ENCODE data around the gene DUSP28. TPM values are rescaled to one million over a fixed set of nuclear protein-coding genes. Genes with fewer than 3 reads are reported as not detected.

DUSP28 gene
- total RNA-seq, 1 donor from 2014 or later: 9.6 TPM

DNA sequence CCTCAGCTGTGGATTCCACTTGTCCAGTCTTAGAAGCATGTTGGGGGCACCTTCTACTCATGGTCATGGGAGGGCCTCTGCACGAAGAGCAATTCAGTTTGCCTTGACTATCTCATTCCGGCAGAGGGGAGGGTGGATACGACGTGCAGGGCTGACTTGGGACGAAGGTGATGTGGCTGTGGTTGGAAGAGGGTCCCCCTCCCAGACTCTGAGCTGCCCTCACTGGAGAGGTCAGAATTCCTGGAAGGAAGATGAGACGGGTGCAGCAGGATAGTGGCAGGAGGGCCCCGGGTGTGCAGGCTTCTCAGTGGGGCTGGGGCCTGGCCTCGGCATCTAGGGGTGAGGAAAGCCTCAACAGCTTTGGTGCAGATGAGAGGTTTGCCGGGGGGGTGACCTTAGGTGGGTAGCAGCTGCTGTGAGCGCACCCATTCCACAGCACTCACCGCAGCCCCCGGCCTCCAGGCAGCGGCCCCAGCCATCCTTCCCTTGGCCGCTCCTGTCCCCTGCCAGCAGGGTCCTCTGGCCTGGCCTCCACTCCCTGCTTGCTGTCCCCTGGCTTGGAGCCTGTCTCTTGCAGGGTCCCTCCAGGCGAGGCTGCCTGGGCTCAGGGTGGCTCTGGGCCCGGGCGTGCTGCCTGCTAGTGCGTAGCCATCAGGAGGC, 11.3 kb downstream of the DUSP28 start:
- intact Hi-C loops (cut with micrococcal nuclease): no loop called here

DNA sequence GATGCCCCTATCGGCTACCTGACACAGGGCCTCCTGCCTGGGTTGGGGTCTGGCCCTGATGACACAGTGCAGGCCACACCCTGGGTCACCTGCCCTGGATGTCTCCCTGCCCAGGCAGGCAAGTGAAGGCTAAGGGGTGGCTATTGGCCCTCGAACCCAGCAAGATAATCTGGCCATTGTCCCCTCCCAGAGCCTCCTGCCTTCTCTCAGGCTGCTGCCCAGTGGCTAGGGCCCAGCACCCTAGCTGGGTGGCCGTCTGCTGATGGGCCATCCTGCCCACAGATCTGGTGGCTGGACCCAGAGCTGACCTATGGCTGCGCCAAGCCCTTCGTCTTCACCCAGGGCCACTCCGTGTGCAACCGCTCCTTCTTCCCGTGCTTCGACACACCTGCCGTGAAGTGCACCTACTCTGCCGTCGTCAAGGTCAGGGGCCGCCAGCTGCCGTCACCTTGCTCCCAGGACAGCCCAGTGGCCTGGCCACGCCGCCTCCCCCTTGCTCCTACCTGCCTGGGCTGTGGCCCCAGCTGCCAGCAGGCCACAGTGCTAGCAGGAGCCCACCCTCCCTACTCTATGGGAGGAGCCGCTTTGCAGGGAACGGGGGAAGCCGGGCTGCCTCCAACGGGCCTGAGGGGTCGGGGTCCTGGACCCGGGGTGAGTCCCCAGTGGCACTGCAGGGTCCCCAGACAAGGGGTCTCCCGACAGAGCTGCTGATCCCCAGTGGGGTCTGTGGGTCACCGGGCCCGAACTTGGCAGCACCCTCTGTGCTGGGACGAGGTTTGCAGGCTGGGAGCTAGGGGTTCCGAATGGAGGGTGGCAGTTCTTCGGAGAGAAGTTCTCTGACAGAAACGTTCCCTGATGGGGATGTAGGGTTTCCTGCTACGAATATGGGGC, 12.2 kb downstream of the DUSP28 start:
- intact Hi-C loops (cut with micrococcal nuclease): no loop called here

DNA sequence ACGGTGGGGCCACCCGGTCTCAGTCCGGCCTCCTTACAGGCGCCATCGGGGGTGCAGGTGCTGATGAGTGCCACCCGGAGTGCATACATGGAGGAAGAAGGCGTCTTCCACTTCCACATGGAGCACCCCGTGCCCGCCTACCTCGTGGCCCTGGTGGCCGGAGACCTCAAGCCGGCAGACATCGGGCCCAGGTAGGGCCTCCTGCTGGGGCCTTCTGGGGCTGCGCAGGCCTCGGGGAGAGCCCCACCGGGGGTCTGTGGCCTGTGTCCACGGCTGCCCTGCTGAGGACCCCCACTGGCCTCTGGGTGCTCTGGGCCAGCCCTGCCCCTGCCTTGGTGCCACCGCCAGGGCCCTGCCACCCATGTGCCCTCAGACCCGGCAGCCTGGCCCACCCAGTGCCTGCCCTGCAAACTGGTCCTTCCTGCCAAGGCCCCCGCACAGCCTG, 12.9 kb downstream of the DUSP28 start:
- intact Hi-C loops (cut with micrococcal nuclease): no loop called here

GRCh38 chr2:240573516-240574385, 13.6 kb downstream of the DUSP28 start:
- intact Hi-C loops (cut with micrococcal nuclease): no loop called here

- intact Hi-C loops (cut with micrococcal nuclease): no loop called here
Measured at GRCh38 chr2:240574386-240575100, 14.4 kb downstream of the DUSP28 start.

- intact Hi-C loops (cut with micrococcal nuclease): no loop called here
Measured at GRCh38 chr2:240575101-240575965, 15.2 kb downstream of the DUSP28 start.

GRCh38 chr2:240576036-240576435, 15.9 kb downstream of the DUSP28 start:
- intact Hi-C loops (cut with micrococcal nuclease): no loop called here

DNA sequence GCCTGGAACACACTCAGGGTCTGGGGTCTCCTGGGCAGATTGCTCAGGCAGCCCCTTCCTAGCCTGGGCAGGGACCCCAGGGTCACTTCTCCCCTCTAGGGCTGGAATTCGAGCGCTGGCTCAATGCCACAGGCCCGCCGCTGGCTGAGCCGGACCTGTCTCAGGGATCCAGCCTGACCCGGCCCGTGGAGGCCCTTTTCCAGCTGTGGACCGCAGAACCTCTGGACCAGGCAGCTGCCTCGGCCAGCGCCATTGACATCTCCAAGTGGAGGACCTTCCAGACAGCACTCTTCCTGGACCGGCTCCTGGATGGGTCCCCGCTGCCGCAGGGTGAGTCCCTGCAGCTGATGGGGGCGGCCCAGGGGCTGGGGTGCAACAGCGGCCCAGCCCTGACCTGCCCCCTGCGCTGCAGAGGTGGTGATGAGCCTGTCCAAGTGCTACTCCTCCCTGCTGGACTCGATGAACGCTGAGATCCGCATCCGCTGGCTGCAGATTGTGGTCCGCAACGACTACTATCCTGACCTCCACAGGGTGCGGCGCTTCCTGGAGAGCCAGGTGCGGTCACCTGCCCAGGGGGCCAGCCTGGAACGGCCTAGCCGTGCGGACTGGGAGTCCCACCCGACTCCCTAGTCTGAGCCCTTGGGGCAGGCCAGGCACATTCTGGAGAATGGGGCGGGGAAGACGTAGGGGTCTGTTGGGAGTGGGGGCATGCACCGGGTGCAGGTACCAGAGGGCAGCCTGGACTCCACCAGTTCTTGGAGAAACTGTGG, 16.5 kb downstream of the DUSP28 start:
- intact Hi-C loops (cut with micrococcal nuclease): no loop called here

GRCh38 chr2:240577281-240578109, 17.3 kb downstream of the DUSP28 start:
- intact Hi-C loops (cut with micrococcal nuclease): no loop called here

DNA sequence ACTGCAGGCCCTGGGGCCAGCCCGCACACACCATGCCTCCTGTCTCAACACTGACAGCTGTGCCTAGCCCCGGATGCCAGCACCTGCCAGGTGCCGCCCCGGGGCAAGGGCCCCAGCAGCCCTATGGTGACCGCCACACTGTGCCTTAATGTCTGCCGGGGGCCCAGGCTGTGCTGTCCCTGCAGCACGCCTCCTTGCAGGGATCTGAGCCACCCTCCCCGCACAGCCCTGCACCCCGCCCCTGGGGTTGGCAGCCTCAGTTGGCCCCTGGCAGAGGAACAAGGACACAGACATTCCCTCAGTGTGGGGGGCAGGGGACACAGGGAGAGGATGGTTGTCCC, 17.9 kb downstream of the DUSP28 start:
- intact Hi-C loops (cut with micrococcal nuclease): no loop called here

DNA sequence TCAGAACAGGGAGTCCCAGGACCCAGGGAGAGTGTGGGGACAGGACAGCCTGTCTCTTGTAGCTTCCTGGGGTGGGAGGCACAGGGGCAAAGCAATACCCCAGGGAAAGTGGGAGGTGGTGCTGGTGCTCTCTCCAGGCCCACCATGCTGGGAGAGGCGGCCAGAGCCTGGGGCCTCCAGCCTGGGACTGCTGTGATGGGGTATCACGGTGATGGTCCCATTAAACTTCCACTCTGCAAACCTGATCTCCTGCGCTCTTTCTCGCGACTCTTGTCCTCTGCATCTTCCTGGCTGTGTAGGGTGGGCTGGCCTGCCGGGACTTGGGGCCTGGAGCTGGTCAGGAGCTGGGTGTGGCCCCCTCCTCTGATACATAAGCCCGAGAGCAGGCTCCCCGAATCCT, 18.3 kb downstream of the DUSP28 start:
- intact Hi-C loops (cut with micrococcal nuclease): no loop called here

DNA sequence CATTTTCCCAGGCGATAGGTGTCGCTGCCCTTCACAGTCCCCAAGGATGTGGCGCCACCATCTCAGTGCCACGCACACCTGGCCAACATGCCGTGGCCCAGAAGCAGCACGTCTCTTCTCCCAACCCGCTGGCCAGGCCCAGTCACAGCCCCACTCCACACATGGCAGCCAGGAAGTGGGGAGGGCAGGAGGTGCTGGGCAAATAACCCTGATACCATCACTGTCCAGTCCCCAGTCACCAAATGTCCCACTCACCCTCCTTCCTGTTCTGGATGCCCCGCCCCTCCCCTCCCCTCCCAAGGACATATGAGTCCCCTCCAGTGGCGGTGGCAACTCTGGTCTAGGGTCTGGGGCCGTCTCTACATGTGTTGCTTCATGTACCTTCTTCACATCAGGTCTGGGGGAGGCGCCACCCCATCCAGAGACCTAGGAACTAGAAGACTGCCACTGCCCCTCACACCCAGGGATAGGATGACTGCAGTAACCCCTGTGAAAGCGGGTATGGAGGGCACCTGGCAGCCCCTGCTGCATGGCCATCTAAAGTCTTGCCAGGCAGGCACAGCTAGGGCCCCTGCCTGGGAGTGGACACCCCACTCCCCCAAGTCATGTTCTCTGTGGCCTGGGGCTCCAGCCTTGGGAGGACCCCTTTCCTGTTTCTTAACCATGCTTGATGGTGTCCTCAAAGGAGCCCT, 19.1 kb downstream of the DUSP28 start:
- intact Hi-C loops (cut with micrococcal nuclease): no loop called here

- intact Hi-C loops (cut with micrococcal nuclease): no loop called here
Measured at GRCh38 chr2:240579771-240580614, 19.8 kb downstream of the DUSP28 start.

DNA sequence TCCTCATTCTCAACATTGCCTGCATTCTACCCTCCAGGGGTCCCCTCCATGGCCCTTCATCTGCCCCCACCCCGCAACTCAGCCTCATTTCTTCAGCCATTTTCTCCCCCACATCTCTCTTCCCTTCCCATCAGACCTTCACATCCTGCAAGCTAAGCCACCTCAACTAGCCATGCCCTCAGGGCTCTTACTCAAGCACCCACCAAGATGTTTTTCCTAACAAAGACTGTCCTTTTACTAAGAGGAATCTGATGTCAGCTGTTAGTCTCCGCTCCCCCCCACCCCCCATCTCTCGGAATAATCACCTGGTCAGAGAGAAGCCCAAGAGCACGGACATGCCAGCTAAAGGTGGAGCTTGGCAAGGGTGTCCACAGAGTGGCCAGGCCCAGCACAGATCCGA, 21.7 kb downstream of the DUSP28 start:
- intact Hi-C loops (cut with micrococcal nuclease): no loop called here

GRCh38 chr2:240582781-240583180, 22.6 kb downstream of the DUSP28 start:
- intact Hi-C loops (cut with micrococcal nuclease): no loop called here

- intact Hi-C loops (cut with micrococcal nuclease): no loop called here
Measured at GRCh38 chr2:240583774-240584173, 23.6 kb downstream of the DUSP28 start.

DNA sequence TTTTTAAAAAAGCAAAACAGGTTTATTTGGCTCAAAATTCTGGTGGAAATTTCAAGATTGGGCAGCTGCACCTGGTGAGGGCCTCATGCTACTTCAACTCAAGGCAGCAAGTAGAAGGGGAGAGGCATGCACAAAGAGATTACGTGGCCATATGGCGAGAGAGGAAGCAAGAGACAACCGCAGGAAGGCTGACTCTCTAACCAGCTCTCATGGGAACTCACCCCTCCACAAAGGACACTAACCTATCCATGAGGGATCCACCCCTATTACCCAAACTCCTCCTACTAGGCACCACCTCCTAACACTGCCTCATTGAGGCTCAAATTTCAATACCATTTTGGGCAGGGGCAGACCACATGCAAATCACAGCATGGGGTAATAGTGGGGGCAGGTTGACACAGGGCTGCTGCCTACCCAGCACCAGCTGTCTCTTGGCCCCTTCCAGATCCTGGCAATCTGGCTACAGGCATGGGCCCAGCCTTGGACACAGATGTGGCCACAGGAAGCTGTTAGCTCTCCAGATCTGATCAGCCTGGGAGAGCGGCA, 24.4 kb downstream of the DUSP28 start:
- intact Hi-C loops (cut with micrococcal nuclease): loop anchor here (5.0 kb wide), 1 partner anchor 72 kb away; no protein-coding TSS in a partner anchor

Measured in T-helper 2 cell treated with Interferon-gamma antibody and Interleukin-4, amounts not matched to agents 100 ng/mL and 5 ng/mL, for 36 hours (primary cell).